Vagina (tissue), 2 donors: ENCODE measurements around the gene CUTC. TPM values are rescaled to one million over a fixed set of nuclear protein-coding genes. Genes with fewer than 3 reads are reported as not detected.

Source experiments
- DNase-seq, 2 donors: peaks; one replicate each; pipeline ENCODE4 v3.0.0-alpha.2; 2017; ENCODE audit errors: extremely low spot score in 2 of 2
- H3K27ac ChIP-seq: fragments of 200-600 bp; sonication (generic); one replicate; pipeline ENCODE4 v1.5.1; 2019
- H3K27me3 ChIP-seq: fragments of 200-600 bp; sonication (generic); one replicate; pipeline ENCODE4 v1.5.1; 2019
- H3K36me3 ChIP-seq, 2 donors: fragments of 200-600 bp; sonication (generic); one replicate each; pipeline ENCODE4 v1.5.1; 2017 to 2019
- H3K4me1 ChIP-seq: fragments of 200-600 bp; sonication (generic); one replicate; pipeline ENCODE4 v1.5.1; 2019
- H3K4me3 ChIP-seq, 2 donors: fragments of 200-600 bp; sonication (generic); 1 replicate in 1 of 2; 2 replicates in 1 of 2; pipeline ENCODE4 v1.5.1; 2016 to 2019
- H3K9me3 ChIP-seq: fragments of 200-600 bp; sonication (generic); one replicate; pipeline ENCODE4 v1.5.1; 2019
- CTCF ChIP-seq, 3 experiments: fragments of 450-650 bp in 2 of 3; fragments of 200-600 bp in 1 of 3; sonication (generic) in 1 of 3; IDR thresholded peaks; one replicate each; pipeline ENCODE4 v1.5.1; 2017 to 2019; ENCODE audit warnings: antibody characterized with exemption in 3 of 3, mild to moderate bottlenecking in 2 of 3, moderate library complexity in 2 of 3
- POLR2A ChIP-seq, 2 donors: fragments of 450-650 bp; IDR thresholded peaks; one replicate each; pipeline ENCODE4 v1.6.1; 2017; ENCODE audit warnings: antibody characterized with exemption in 2 of 2, mild to moderate bottlenecking in 2 of 2, moderate library complexity in 2 of 2
- POLR2AphosphoS5 ChIP-seq, 2 donors: sonication (generic); formaldehyde crosslinking; IDR thresholded peaks; one replicate each; pipeline ENCODE4 v1.9.0; 2017; ENCODE audit warnings: antibody characterized with exemption in 2 of 2, mild to moderate bottlenecking in 2 of 2, low read depth in 1 of 2; ENCODE audit not compliant: insufficient read depth in 1 of 2
- intact Hi-C: fragments of 100-400 bp; cut with DNase I; formaldehyde crosslinking; loops from one replicate; pipeline ENCODE4 v1.15.1; 2023
- total RNA-seq: library from RNA; depleted of rRNA; stranded (reverse); fragments of >200 nt; gene quantifications from one replicate; pipeline ENCODE4 v1.2.3, GENCODE V29; 2016

Gene CUTC
- total RNA-seq, 1 donor from 2014 or later = 18.2 TPM

GRCh38 chr10:99781734-99782429 is 49.8 kb downstream of the CUTC start:
- intact Hi-C loops = no loop called here
- H3K36me3 ChIP-seq = no peaks in the 10 kb centered on the region
- TF ChIP-seq POLR2AphosphoS5 (IDR thresholded peaks at IDR 0.05; ENCODE audit: insufficient read depth in 1 of 2, low read depth in 1 of 2) = no peak
- no peak for TF ChIP-seq CTCF (IDR thresholded peaks at IDR 0.05)
- no peak for TF ChIP-seq POLR2A (IDR thresholded peaks at IDR 0.05)
- no peak overlapping the region for H3K4me3 ChIP-seq
- H3K4me1 ChIP-seq = no peaks in the 10 kb centered on the region
- H3K27me3 ChIP-seq = no peaks in the 10 kb centered on the region
- no peak overlapping the region for H3K27ac ChIP-seq
- DNase-seq = no peak
- no peaks in the 10 kb centered on the region for H3K9me3 ChIP-seq

- no peak for TF ChIP-seq POLR2A (IDR thresholded peaks at IDR 0.05)
- TF ChIP-seq CTCF (IDR thresholded peaks at IDR 0.05) = no peak
- no peak for TF ChIP-seq POLR2AphosphoS5 (IDR thresholded peaks at IDR 0.05; ENCODE audit: insufficient read depth in 1 of 2, low read depth in 1 of 2)
- H3K4me3 ChIP-seq = no peak within 1 kb of the TSS
- H3K9me3 ChIP-seq = no peaks in the 10 kb centered on the region
- intact Hi-C loops = no loop called here
- no peaks in the 10 kb centered on the region for H3K36me3 ChIP-seq
- no peaks in the 10 kb centered on the region for H3K27me3 ChIP-seq
- no peak within 1 kb of the TSS for H3K27ac ChIP-seq
- no peak for DNase-seq
- H3K4me1 ChIP-seq = no peaks in the 10 kb centered on the region
These were observed 50.6 kb downstream of the CUTC start, which contains the start of gene ABCC2 for GRCh38 chr10:99782447-99783286. TSS of gene ABCC2 (plus strand) at chr10:99782640. CDS start at chr10:99782845, 205 bp downstream.

GRCh38 chr10:99784016-99784726 is 52.1 kb downstream of the CUTC start:
- DNase-seq = no peak
- Histone ChIP-seq H3K36me3 (no peaks in the 10 kb centered on the region), H3K4me1 (peaks cover 7% of the 10 kb centered on the region), H3K27ac (no peak overlapping the region), H3K9me3 (no peaks in the 10 kb centered on the region), H3K4me3 (no peak overlapping the region), H3K27me3 (no peaks in the 10 kb centered on the region)
- intact Hi-C loops = no loop called here
- TF ChIP-seq POLR2A (IDR thresholded peaks at IDR 0.05) (no peak), CTCF (IDR thresholded peaks at IDR 0.05) (no peak), POLR2AphosphoS5 (IDR thresholded peaks at IDR 0.05; ENCODE audit: insufficient read depth in 1 of 2, low read depth in 1 of 2) (no peak)

GRCh38 chr10:99784727-99785441 is 52.9 kb downstream of the CUTC start:
- no peak overlapping the region for H3K27ac ChIP-seq
- intact Hi-C loops = no loop called here
- no peak overlapping the region for H3K4me3 ChIP-seq
- no peaks in the 10 kb centered on the region for H3K27me3 ChIP-seq
- no peaks in the 10 kb centered on the region for H3K36me3 ChIP-seq
- no peaks in the 10 kb centered on the region for H3K9me3 ChIP-seq
- DNase-seq = no peak
- no peak for TF ChIP-seq POLR2AphosphoS5 (IDR thresholded peaks at IDR 0.05; ENCODE audit: insufficient read depth in 1 of 2, low read depth in 1 of 2)
- no peak for TF ChIP-seq CTCF (IDR thresholded peaks at IDR 0.05)
- TF ChIP-seq POLR2A (IDR thresholded peaks at IDR 0.05) = no peak
- peaks cover 7% of the 10 kb centered on the region for H3K4me1 ChIP-seq
